Brain microvascular endothelial cell (primary cell): ENCODE results near the gene BTBD2.

Experiments used
- DNase-seq: peaks from one replicate; pipeline ENCODE4 v3.0.0-alpha.2; 2020
- H3K27ac ChIP-seq: fragments of 250-450 bp; sonication (Bioruptor Pico); 2 replicates; pipeline ENCODE4 v1.5.1; 2020; ENCODE audit warnings: mild to moderate bottlenecking, moderate library complexity
- H3K27me3 ChIP-seq: fragments of 250-450 bp; sonication (Bioruptor Pico); replicated peaks from 2 replicates; pipeline ENCODE4 v1.5.1; 2020; ENCODE audit warnings: mild to moderate bottlenecking
- H3K36me3 ChIP-seq: fragments of 250-450 bp; sonication (Bioruptor Pico); replicated peaks from 2 replicates; pipeline ENCODE4 v1.5.1; 2020; ENCODE audit warnings: mild to moderate bottlenecking
- H3K4me3 ChIP-seq: 2 replicates; pipeline ENCODE4 v1.5.1; 2011; ENCODE audit warnings: low read depth, mild to moderate bottlenecking, control low read depth, low read length, moderate library complexity
- CTCF ChIP-seq: IDR thresholded peaks from 2 replicates; pipeline ENCODE4 v1.5.1; 2011; ENCODE audit warnings: low read depth, mild to moderate bottlenecking, moderate library complexity, low read length, control low read depth, inconsistent platforms; ENCODE audit errors: missing control alignments
- in situ Hi-C: cut with HindIII; loops from 2 replicates; pipeline ENCODE4 v1.10.0; 2017; ENCODE audit warnings: low sequenced_read_pairs, low pct_ligation_motif_present

BTBD2 gene

DNA sequence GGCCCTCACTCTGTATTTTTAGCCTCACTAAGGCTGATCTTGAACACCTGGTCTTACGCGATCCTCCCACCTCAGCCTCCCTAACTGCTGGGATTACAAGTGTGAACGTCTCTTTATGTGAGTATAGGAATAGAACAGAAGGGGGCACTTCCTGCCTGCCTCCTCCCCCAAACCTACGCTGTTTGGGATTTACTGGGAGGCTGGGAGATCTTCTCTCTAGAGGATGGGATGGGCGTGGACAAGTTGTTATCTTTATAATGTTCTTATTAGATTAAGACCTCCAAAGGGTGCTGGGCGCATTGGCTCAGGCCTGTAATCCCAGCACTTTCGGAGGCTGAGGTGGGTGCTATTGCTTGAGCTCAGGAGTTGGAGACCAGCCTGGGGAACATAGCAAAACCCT lies 77.4 kb downstream of the BTBD2 start:
- Histone ChIP-seq H3K27me3 (no peaks in the 10 kb centered on the region), H3K27ac (no peak overlapping the region), H3K36me3 (no peaks in the 10 kb centered on the region), H3K4me3 (no peak overlapping the region)
- no peak for DNase-seq
- TF ChIP-seq CTCF, result no peak
- in situ Hi-C loops, result loop anchor here (5.0 kb wide), 1 partner anchor 54 kb away; no protein-coding TSS in a partner anchor

GRCh38 chr19:1936916-1937610 lies 78.5 kb downstream of the BTBD2 start:
- Histone ChIP-seq H3K4me3 (no peak overlapping the region), H3K36me3 (no peaks in the 10 kb centered on the region), H3K27me3 (no peaks in the 10 kb centered on the region), H3K27ac (no peak overlapping the region)
- DNase-seq, result no peak
- in situ Hi-C loops, result loop anchor here (5.0 kb wide), 1 partner anchor 55 kb away; no protein-coding TSS in a partner anchor
- TF ChIP-seq CTCF, result no peak

GRCh38 chr19:1936430-1936829 lies 79.1 kb downstream of the BTBD2 start:
- no peak overlapping the region for H3K27ac ChIP-seq

GRCh38 chr19:1935484-1936208 lies 79.9 kb downstream of the BTBD2 start:
- Histone ChIP-seq H3K27ac (no peak overlapping the region), H3K27me3 (no peaks in the 10 kb centered on the region), H3K4me3 (no peak overlapping the region), H3K36me3 (no peaks in the 10 kb centered on the region)
- TF ChIP-seq CTCF, result no peak
- DNase-seq, result no peak
- in situ Hi-C loops, result loop anchor here (5.0 kb wide), 1 partner anchor 57 kb away; no protein-coding TSS in a partner anchor

More at GRCh38 chr19:1936430-1936829, 79.1 kb downstream of the BTBD2 start:
- in situ Hi-C loops, result loop anchor here (5.0 kb wide), 1 partner anchor 56 kb away; no protein-coding TSS in a partner anchor
- TF ChIP-seq CTCF, result no peak
- no peak overlapping the region for H3K4me3 ChIP-seq
- no peaks in the 10 kb centered on the region for H3K27me3 ChIP-seq
- no peak for DNase-seq
- H3K36me3 ChIP-seq, result no peaks in the 10 kb centered on the region
